HG03139 (cell line): ENCODE data around the gene SPAG16.

ENCODE experiments used
- ATAC-seq: cut with Tn5 transposase; IDR thresholded peaks from one replicate; pipeline ENCODE4 v1.9.1; 2021; ENCODE audit not compliant: unreplicated experiment

The SPAG16 gene

GRCh38 chr2:214451516-214452275 lies 1167.4 kb downstream of the SPAG16 start:
- no peak for ATAC-seq
